H1 (cell line): ENCODE measurements around the gene ZFP1. TPM values are rescaled to one million over a fixed set of nuclear protein-coding genes. Genes with fewer than 3 reads are reported as not detected.

Experiments
- CTCF ChIA-PET: fragments of 300-600 bp; sonication (Branson Sonifier 250); formaldehyde crosslinking; loops from one replicate; lab custom pipeline; 2021; ENCODE audit not compliant: partially characterized antibody; lab: Charles Lee
- POLR2A ChIA-PET: fragments of 300-600 bp; sonication (Branson Sonifier 250); formaldehyde crosslinking; loops from one replicate; lab custom pipeline; 2021; ENCODE audit warnings: inconsistent platforms; ENCODE audit not compliant: partially characterized antibody; lab: Charles Lee
- DNase-seq, 2 experiments: peaks; one replicate each; pipeline versions ENCODE4 v3.0.0 to v3.0.0-alpha.2; 2010 to 2022; ENCODE audit warnings: low spot score in 2 of 2, low read depth in 1 of 2, mixed read lengths in 1 of 2
- FAIRE-seq: peaks from 2 replicates; lab custom pipeline; 2011; peaks lifted over from hg19 to GRCh38; lab: Jason Lieb, UNC
- H2AFZ ChIP-seq: 2 replicates; pipeline ENCODE4 v1.8.1; 2012; ENCODE audit warnings: low read length, inconsistent platforms
- H2AK5ac ChIP-seq: 2 replicates; pipeline ENCODE4 v1.6.1; 2013; ENCODE audit warnings: low read depth, low read length
- H2BK120ac ChIP-seq: replicated peaks from 2 replicates; pipeline ENCODE3; 2013; ENCODE audit warnings: low read depth, low read length, inconsistent platforms
- H2BK12ac ChIP-seq: 2 replicates; pipeline ENCODE4 v1.6.1; 2013; ENCODE audit warnings: low read depth, low read length
- H2BK15ac ChIP-seq: 2 replicates; pipeline ENCODE4 v1.6.1; 2013; ENCODE audit warnings: low read length
- H2BK20ac ChIP-seq: 2 replicates; pipeline ENCODE4 v1.6.1; 2013; ENCODE audit warnings: low read length
- H2BK5ac ChIP-seq: 2 replicates; pipeline ENCODE4 v1.6.1; 2013; ENCODE audit warnings: low read depth, low read length
- H3K14ac ChIP-seq: 2 replicates; pipeline ENCODE4 v1.6.1; 2013; ENCODE audit warnings: inconsistent platforms; ENCODE audit not compliant: insufficient read length
- H3K18ac ChIP-seq: 2 replicates; pipeline ENCODE4 v1.6.1; 2013; ENCODE audit warnings: low read length; ENCODE audit errors: extremely low read depth
- H3K23ac ChIP-seq: 2 replicates; pipeline ENCODE4 v1.6.1; 2013; ENCODE audit warnings: inconsistent platforms; ENCODE audit not compliant: insufficient read length
- H3K23me2 ChIP-seq: 2 replicates; pipeline ENCODE4 v1.6.1; 2013; ENCODE audit warnings: low read depth, low read length
- H3K27ac ChIP-seq: 2 replicates; pipeline ENCODE4 v1.6.1; 2011; ENCODE audit warnings: low read depth, low read length, inconsistent platforms
- H3K27me3 ChIP-seq, 4 experiments: replicated peaks in 1 of 4; 1 replicate in 1 of 4; 2 replicates in 3 of 4; pipeline versions ENCODE4 v1.6.1 to v1.8.1; 2011 to 2013; ENCODE audit warnings: low read length in 3 of 4, mild to moderate bottlenecking in 3 of 4, inconsistent platforms in 2 of 4, mixed read lengths in 2 of 4, moderate library complexity in 1 of 4; ENCODE audit not compliant: control insufficient read depth in 3 of 4, insufficient read depth in 3 of 4; ENCODE audit errors: extremely low read depth in 1 of 4
- H3K36me3 ChIP-seq, 4 experiments: 2 replicates each; pipeline versions ENCODE4 v1.6.1 to v1.8.1; 2011 to 2013; ENCODE audit warnings: mild to moderate bottlenecking in 4 of 4, low read length in 3 of 4, moderate library complexity in 2 of 4, control low read depth in 1 of 4, inconsistent platforms in 1 of 4; ENCODE audit not compliant: insufficient read depth in 4 of 4, control insufficient read depth in 2 of 4
- H3K4ac ChIP-seq: replicated peaks from 2 replicates; pipeline ENCODE3; 2013; ENCODE audit warnings: low read length, low read depth, mixed read lengths, inconsistent platforms; ENCODE audit not compliant: insufficient read length
- H3K4me1 ChIP-seq, 4 experiments: replicated peaks in 1 of 4; 1 replicate in 1 of 4; 2 replicates in 3 of 4; pipeline versions ENCODE4 v1.6.1 to v1.8.1; 2011 to 2013; ENCODE audit warnings: low read length in 3 of 4, inconsistent platforms in 2 of 4, mixed read lengths in 1 of 4; ENCODE audit not compliant: insufficient read depth in 4 of 4, control insufficient read depth in 3 of 4
- H3K4me2 ChIP-seq, 2 experiments: 2 replicates each; pipeline versions ENCODE4 v1.6.1 to v1.8.1; 2011 to 2013; ENCODE audit warnings: low read depth in 2 of 2, low read length in 2 of 2, control low read depth in 1 of 2, inconsistent platforms in 1 of 2, mild to moderate bottlenecking in 1 of 2; ENCODE audit not compliant: insufficient read depth in 1 of 2
- H3K4me3 ChIP-seq, 4 experiments: fragments of 200-600, 300-600 bp in 1 of 4; sonication (generic), shearing (Covaris generic), sonication (Bioruptor Twin) in 1 of 4; 2 replicates each; pipeline versions ENCODE4 v1.5.1 to v1.8.1; 2011 to 2016; ENCODE audit warnings: low read length in 4 of 4, low read depth in 3 of 4, control low read depth in 2 of 4, inconsistent platforms in 2 of 4, mild to moderate bottlenecking in 2 of 4, mixed read lengths in 1 of 4, moderate library complexity in 1 of 4; ENCODE audit not compliant: insufficient read depth in 2 of 4; ENCODE audit errors: extremely low read depth in 1 of 4
- H3K56ac ChIP-seq: replicated peaks from 2 replicates; pipeline ENCODE3; 2013; ENCODE audit warnings: low read depth, mild to moderate bottlenecking, mixed read lengths, low read length, inconsistent platforms; ENCODE audit not compliant: insufficient read length
- H3K79me1 ChIP-seq: 2 replicates; pipeline ENCODE4 v1.6.1; 2013; ENCODE audit warnings: low read depth, low read length, control low read depth
- H3K79me2 ChIP-seq, 2 experiments: 2 replicates each; pipeline versions ENCODE4 v1.6.1 to v1.8.1; 2012 to 2013; ENCODE audit warnings: low read length in 2 of 2, mild to moderate bottlenecking in 2 of 2, inconsistent platforms in 1 of 2; ENCODE audit not compliant: insufficient read depth in 2 of 2, control insufficient read depth in 1 of 2
- H3K9ac ChIP-seq, 4 experiments: replicated peaks in 1 of 4; 1 replicate in 1 of 4; 2 replicates in 3 of 4; pipeline versions ENCODE4 v1.6.1 to v1.8.1; 2011 to 2013; ENCODE audit warnings: low read depth in 3 of 4, low read length in 3 of 4, control low read depth in 2 of 4, mild to moderate bottlenecking in 2 of 4, moderate library complexity in 2 of 4, inconsistent platforms in 1 of 4; ENCODE audit errors: extremely low read depth in 1 of 4
- H3K9me3 ChIP-seq, 2 experiments: 2 replicates each; pipeline versions ENCODE4 v1.6.1 to v1.8.1; 2012 to 2013; ENCODE audit warnings: mild to moderate bottlenecking in 2 of 2, moderate library complexity in 2 of 2, control low read depth in 1 of 2, inconsistent platforms in 1 of 2, low read depth in 1 of 2, low read length in 1 of 2, mixed read lengths in 1 of 2; ENCODE audit not compliant: insufficient read depth in 2 of 2
- H4K20me1 ChIP-seq, 2 experiments: replicated peaks in 1 of 2; 2 replicates each; pipeline versions ENCODE3 to v1.8.1; 2011 to 2013; ENCODE audit warnings: inconsistent platforms in 2 of 2, low read length in 2 of 2, mild to moderate bottlenecking in 1 of 2; ENCODE audit not compliant: insufficient read depth in 2 of 2, control insufficient read depth in 1 of 2
- H4K5ac ChIP-seq: 2 replicates; pipeline ENCODE4 v1.6.1; 2013; ENCODE audit warnings: low read length, low read depth, mixed read lengths, inconsistent platforms; ENCODE audit not compliant: insufficient read length
- H4K8ac ChIP-seq: 2 replicates; pipeline ENCODE4 v1.8.0; 2013; ENCODE audit warnings: mild to moderate bottlenecking, moderate library complexity, low read length, inconsistent platforms; ENCODE audit not compliant: insufficient read depth; ENCODE audit errors: extremely low read depth
- H4K91ac ChIP-seq: replicated peaks from 2 replicates; pipeline ENCODE3; 2013; ENCODE audit warnings: low read length, mixed read lengths, inconsistent platforms; ENCODE audit not compliant: insufficient read length
- CBX8 ChIP-seq: fragments of 300-800, 300-1000 bp; sonication (generic); IDR thresholded peaks from 2 replicates; pipeline ENCODE4 v1.7.1; 2016; ENCODE audit warnings: low read depth, low read length, borderline replicate concordance
- EZH2 ChIP-seq: fragments of 200-600 bp; sonication (generic); IDR thresholded peaks from 2 replicates; pipeline ENCODE4 v1.7.1; 2012; ENCODE audit warnings: low read depth, mild to moderate bottlenecking, moderate library complexity, low read length, inconsistent platforms; ENCODE audit not compliant: severe bottlenecking
- JUN ChIP-seq: IDR thresholded peaks from 2 replicates; pipeline ENCODE4 v1.6.1; 2011; ENCODE audit warnings: low read depth, mild to moderate bottlenecking, improper control_type of control experiment, low read length
- KDM4A ChIP-seq: IDR thresholded peaks from one replicate; pipeline ENCODE4 v1.7.1; 2012; ENCODE audit warnings: low read depth, mild to moderate bottlenecking, moderate library complexity, low read length, inconsistent platforms; ENCODE audit not compliant: severe bottlenecking
- PHF8 ChIP-seq: fragments of 200-600 bp; sonication (generic); conservative IDR thresholded peaks from 2 replicates; pipeline ENCODE4 v1.7.1; 2012; ENCODE audit warnings: low read depth, mild to moderate bottlenecking, inconsistent platforms, low read length, moderate library complexity
- POLR2AphosphoS5 ChIP-seq: IDR thresholded peaks from 2 replicates; pipeline ENCODE4 v1.6.1; 2011; ENCODE audit warnings: low read depth, low read length
- SAP30 ChIP-seq: fragments of 300-600 bp; sonication (generic); IDR thresholded peaks from 2 replicates; pipeline ENCODE4 v1.7.1; 2012; ENCODE audit warnings: low read length, moderate library complexity, mild to moderate bottlenecking, inconsistent platforms; ENCODE audit not compliant: insufficient read depth, insufficient replicate concordance
- SIN3A ChIP-seq, 2 experiments: IDR thresholded peaks in 1 of 2; conservative IDR thresholded peaks in 1 of 2; 2 replicates each; pipeline ENCODE4 v1.6.1; 2011 to 2012; ENCODE audit warnings: low read length in 2 of 2, improper control_type of control experiment in 1 of 2, low read depth in 1 of 2, mild to moderate bottlenecking in 1 of 2
- SIRT6 ChIP-seq: IDR thresholded peaks from one replicate; pipeline ENCODE4 v1.7.1; 2012; ENCODE audit warnings: low read length, inconsistent platforms
- WGBS, 2 experiments: shearing (Covaris generic) in 1 of 2; methylation state at CpG; one replicate each; pipeline versions ENCODE4 v1.1.6 to v1.1.7; 2013 to 2015; ENCODE audit warnings: low lambda C conversion rate in 2 of 2, mixed read lengths in 2 of 2, inconsistent platforms in 1 of 2, low coverage in 1 of 2, missing lambda C conversion rate in 1 of 2; ENCODE audit not compliant: insufficient replicate concordance in 2 of 2, insufficient coverage in 1 of 2, insufficient read length in 1 of 2; ENCODE audit errors: extremely low coverage in 1 of 2, missing lambda C conversion rate in 1 of 2; 5-methylcytosine and 5-hydroxymethylcytosine counted together
- polyA plus RNA-seq, 7 experiments: library from polyadenylated mRNA; depleted of rRNA in 3 of 7; stranded (reverse) in 5 of 7; unstranded in 2 of 7; fragments of >200 nt in 5 of 7; fragments of 200-250 nt in 2 of 7; gene quantifications; 1 replicate in 5 of 7; 2 replicates in 1 of 7; 4 replicates in 1 of 7; pipeline versions ENCODE4 v1.2.1 to v1.2.3, GENCODE V29; 2011 to 2013; ENCODE audit warnings: missing spikeins in 2 of 7, mixed read lengths in 2 of 7
- total RNA-seq: library from RNA; stranded (reverse); fragmentation: NEBNext Ultra II Directional; extraction: Animal tissue kit (Norgen Biotek cat#: 25700); gene quantifications from 2 replicates; pipeline ENCODE4 v1.2.1, GENCODE V29; 2021
- TF ChIP-seq, protein P1 (sequence below): IDR thresholded peaks from 2 replicates; pipeline ENCODE4 v1.6.1; 2012; ENCODE audit warnings: inconsistent platforms
- TF ChIP-seq, protein P2 (sequence below): IDR thresholded peaks from 2 replicates; pipeline ENCODE4 v1.6.1; 2012; ENCODE audit warnings: low read length, inconsistent platforms

The ZFP1 gene
- total and polyA plus RNA-seq, 2 of the 8 experiments (the other 6 are each of a cell fraction or from before 2014, with no cell fraction given) = 4.0 to 11.2 TPM

DNA sequence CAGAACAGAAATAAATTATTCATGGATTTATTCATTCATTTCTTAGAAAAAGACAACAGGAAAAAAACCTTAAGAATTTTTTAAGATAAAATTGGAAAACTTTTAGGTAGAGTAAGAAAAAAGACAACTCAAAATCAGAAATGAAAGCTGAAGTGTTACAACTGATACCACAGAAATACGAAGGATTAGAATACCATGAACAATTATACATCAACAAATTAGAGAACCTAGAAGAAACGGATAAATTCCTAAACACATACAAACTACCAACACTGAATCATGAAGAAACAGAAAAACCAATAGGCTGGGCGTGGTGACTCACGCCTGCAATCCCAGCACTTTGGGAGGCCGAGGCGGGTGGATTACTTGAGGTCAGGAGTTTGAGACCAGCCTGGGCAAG, 30.9 kb downstream of the ZFP1 start:
- FAIRE-seq (no peak), DNase-seq (no peak)
- H3K27me3 ChIP-seq = no peaks in the 10 kb centered on the region
- no peak overlapping the region for H2BK15ac ChIP-seq
- no peaks in the 10 kb centered on the region for H3K4me1 ChIP-seq
- no peak overlapping the region for H2BK20ac ChIP-seq
- H4K91ac ChIP-seq = no peak overlapping the region
- peaks cover 10 to 12% of the 10 kb centered on the region in 2 experiments for H3K9me3 ChIP-seq
- H3K79me1 ChIP-seq = no peaks in the 10 kb centered on the region
- no peaks in the 10 kb centered on the region; a peak in 1 of 8 replicates for H3K36me3 ChIP-seq
- no peak overlapping the region for H3K4me3 ChIP-seq
- H4K8ac ChIP-seq = no peak overlapping the region
- no peaks in the 10 kb centered on the region for H3K23me2 ChIP-seq
- H3K4ac ChIP-seq = no peak overlapping the region
- WGBS, 2 experiments = 95% methylated on average over 6 of the region's 6 CpGs; no CpG with 5 or more reads in 1 of the 2 experiments
- ChIA-PET POLR2A (no interaction called here), CTCF (no interaction called here)
- no peak overlapping the region for H2BK5ac ChIP-seq
- H3K27ac ChIP-seq = no peak overlapping the region
- H3K23ac ChIP-seq = no peak overlapping the region
- no peak overlapping the region for H3K18ac ChIP-seq
- no peaks in the 10 kb centered on the region for H3K79me2 ChIP-seq
- no peak overlapping the region for H4K5ac ChIP-seq
- H3K4me2 ChIP-seq = no peak overlapping the region
- H3K56ac ChIP-seq = no peak overlapping the region
- no peak overlapping the region for H3K14ac ChIP-seq
- H3K9ac ChIP-seq = no peak overlapping the region
- H2BK120ac ChIP-seq = no peak overlapping the region
- no peaks in the 10 kb centered on the region for H4K20me1 ChIP-seq
- H2AK5ac ChIP-seq = no peak overlapping the region
- H2BK12ac ChIP-seq = no peak overlapping the region
- no peak overlapping the region for H2AFZ ChIP-seq
- TF ChIP-seq, protein P1, sequence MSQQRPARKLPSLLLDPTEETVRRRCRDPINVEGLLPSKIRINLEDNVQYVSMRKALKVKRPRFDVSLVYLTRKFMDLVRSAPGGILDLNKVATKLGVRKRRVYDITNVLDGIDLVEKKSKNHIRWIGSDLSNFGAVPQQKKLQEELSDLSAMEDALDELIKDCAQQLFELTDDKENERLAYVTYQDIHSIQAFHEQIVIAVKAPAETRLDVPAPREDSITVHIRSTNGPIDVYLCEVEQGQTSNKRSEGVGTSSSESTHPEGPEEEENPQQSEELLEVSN = no peak
- TF ChIP-seq CBX8 = no peak
- no peak for TF ChIP-seq POLR2AphosphoS5
- no peak for TF ChIP-seq EZH2
- no peak for TF ChIP-seq SIRT6
- TF ChIP-seq SIN3A (conservative IDR thresholded peaks at IDR 0.05 in 1 of 2, IDR thresholded peaks at IDR 0.05 in 1 of 2; ENCODE audit: low read depth in 1 of 2, low read length in 2 of 2) = no peak
- TF ChIP-seq, protein P2, sequence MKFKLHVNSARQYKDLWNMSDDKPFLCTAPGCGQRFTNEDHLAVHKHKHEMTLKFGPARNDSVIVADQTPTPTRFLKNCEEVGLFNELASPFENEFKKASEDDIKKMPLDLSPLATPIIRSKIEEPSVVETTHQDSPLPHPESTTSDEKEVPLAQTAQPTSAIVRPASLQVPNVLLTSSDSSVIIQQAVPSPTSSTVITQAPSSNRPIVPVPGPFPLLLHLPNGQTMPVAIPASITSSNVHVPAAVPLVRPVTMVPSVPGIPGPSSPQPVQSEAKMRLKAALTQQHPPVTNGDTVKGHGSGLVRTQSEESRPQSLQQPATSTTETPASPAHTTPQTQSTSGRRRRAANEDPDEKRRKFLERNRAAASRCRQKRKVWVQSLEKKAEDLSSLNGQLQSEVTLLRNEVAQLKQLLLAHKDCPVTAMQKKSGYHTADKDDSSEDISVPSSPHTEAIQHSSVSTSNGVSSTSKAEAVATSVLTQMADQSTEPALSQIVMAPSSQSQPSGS = no peak
- no peak for TF ChIP-seq PHF8
- TF ChIP-seq JUN = no peak
- no peak for TF ChIP-seq SAP30
- no peak for TF ChIP-seq KDM4A
